UCSD-AML1 (cell line): Measurements from ENCODE around the gene CAV2.

Experiments
- DNase-seq: peaks from one replicate; lab custom pipeline; 2025; ENCODE audit not compliant: unreplicated experiment; lab: John Stamatoyannopoulos, UW

CAV2 gene

GRCh38 chr7:116545411-116545993, 46.0 kb downstream of the CAV2 start:
- no peak for DNase-seq

- no peak for DNase-seq
These were observed 46.5 kb downstream of the CAV2 start for GRCh38 chr7:116546054-116546453.

DNA sequence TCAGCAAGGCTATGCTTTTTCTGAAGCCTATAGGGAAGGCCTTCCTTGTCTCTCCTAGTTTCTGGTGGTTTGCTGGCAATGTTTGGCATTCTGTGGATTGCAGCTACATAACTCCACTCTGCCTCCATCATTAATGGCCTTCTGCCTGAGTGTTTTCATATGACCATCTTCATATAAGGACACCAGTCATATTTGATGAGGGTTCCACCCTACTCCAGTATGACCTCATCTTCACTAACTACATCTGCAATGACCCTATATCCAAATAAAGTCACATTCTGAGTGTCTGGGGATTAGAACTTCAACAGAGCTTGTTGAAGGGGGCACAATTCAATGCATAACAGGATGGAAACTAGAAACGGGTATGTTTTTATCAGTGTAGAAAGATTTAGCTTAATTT, 47.4 kb downstream of the CAV2 start:
- DNase-seq, result no peak

GRCh38 chr7:116547347-116547746, 47.8 kb downstream of the CAV2 start:
- DNase-seq, result no peak

DNA sequence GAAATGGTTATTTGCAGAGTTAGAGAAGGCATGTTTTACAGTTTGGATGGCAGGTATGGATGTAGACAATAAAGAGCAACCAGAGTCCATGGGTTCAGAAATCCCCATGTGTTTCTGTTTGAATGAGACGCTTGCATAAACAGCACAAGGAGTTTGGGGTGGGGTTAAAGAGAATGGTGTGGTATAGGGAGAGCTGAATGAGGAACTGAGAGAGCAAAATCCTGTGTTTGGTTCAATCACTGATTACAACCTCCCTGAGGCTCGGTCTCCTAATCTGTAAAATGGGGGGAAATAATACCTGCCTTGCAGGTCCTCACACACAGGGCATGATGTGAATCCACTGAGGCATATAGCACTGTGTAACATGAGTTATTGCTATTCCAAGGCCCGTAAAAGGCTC, 49.0 kb downstream of the CAV2 start:
- no peak for DNase-seq

DNA sequence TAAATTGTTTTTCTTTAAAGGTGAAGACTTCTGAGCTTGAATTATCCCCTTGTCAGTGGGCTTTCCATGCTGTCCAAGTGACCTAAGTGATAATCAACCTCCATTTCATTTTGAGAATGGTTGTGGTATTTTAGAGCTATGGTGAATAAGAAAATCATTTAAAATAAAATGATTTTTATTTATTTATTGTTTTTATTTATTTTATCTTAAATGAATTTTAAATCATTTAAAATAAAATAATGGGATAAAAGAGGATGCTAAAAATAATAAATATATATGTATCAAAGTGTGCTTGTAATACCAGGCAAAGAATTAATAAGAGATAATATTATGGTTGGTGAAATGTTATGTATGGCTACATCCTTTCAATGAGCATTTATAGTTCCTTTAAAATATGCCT, 49.8 kb downstream of the CAV2 start:
- no peak for DNase-seq

DNA sequence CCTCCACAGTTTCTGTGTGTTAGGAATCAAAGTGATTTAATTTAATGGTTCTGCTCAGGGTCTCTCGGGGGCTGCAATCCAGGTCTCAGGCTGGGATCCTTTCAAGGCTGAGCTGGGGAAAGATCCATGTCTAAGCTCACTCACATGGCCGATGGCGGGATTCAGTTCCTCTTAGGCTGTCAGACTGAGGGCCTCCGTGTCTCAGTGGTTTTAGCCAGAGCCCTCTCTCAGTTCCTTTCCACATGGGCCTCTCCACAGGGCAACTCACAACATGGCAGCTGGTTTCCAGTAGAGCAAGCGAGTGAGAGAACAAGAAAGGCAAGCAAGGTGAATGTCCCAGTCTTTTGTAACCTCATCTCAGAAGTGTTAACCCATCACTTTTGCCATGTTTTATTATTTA, 52.2 kb downstream of the CAV2 start:
- DNase-seq, result no peak

- no peak for DNase-seq
These were observed 53.1 kb downstream of the CAV2 start for GRCh38 chr7:116552602-116553001.

DNA sequence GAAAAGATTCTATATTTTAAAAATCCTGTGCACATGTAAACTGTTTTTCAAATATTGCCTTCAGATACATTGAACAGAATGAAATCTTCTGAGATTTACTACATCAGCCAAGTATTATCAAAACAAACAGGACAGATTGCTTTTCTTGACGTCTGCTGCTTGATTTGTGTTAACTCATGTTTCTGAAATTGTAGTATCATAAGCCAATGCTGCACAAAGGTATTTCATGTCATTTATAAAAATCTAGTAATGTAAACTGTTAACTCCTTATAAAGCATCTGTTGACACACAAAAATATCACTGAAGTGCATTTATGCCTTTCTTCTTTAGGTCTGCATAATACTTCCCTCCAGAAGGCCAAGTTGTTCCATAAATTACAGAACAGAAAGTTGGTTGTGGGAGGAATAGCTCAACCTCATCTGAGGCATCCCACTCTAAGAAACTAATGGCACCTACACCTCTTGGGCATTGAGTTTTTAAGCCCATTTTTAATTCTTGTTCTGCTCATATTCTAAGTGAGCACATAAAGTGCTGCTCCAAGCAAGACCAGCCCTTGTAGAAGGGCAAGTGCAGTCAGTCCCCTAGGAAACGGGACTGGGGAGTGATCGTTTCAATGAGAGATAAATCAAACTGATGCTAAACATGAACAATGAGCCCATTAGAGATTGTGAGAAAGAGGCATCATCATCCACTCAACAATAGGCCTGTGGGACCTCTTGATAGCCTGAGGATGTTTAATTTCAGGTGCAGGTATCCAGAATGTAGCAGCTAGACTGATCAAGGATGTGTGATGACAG, 53.8 kb downstream of the CAV2 start:
- no peak for DNase-seq

GRCh38 chr7:116554436-116554835, 54.9 kb downstream of the CAV2 start:
- no peak for DNase-seq

GRCh38 chr7:116554911-116555310, 55.4 kb downstream of the CAV2 start:
- DNase-seq, result no peak

DNA sequence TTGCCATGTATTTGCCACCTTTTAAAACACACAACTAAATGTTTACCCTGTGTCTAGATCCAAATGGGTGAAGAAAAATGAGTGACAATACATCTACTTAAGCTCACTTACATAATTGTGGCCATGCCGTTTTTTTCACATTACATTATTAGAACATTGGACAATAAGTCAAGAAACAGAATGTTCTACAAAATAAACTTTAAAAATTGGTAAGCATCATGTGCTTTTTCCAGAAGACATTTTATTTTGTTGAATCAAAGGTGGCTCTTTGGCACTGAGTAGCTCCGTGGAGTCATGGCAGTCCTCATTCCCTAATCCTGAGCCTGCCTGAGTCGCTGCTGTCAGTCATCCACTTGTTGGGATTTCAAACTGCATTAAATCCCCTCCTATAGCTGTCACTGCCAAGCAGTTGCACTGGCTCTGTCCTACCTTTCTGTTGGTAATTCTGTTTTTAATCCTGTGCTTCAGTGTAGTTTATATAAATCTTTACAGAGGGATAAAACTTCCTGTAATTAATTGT, 57.6 kb downstream of the CAV2 start:
- DNase-seq, result no peak

GRCh38 chr7:116557901-116558300, 58.4 kb downstream of the CAV2 start:
- DNase-seq, result no peak
